Activated T-helper 9 cell treated with anti-CD3 and anti-CD28 coated beads, Interleukin-2, amount 50 U/mL, for 16 hours (primary cell): Measurements from ENCODE around the gene PGLYRP1.
A peak's percentile ranks its signal among the peaks of the same experiment; 100 is the strongest.

Experiments used
- DNase-seq: peaks from one replicate; pipeline ENCODE4 v3.0.0-alpha.2; 2020; ENCODE audit warnings: low read depth

The PGLYRP1 gene

DNA sequence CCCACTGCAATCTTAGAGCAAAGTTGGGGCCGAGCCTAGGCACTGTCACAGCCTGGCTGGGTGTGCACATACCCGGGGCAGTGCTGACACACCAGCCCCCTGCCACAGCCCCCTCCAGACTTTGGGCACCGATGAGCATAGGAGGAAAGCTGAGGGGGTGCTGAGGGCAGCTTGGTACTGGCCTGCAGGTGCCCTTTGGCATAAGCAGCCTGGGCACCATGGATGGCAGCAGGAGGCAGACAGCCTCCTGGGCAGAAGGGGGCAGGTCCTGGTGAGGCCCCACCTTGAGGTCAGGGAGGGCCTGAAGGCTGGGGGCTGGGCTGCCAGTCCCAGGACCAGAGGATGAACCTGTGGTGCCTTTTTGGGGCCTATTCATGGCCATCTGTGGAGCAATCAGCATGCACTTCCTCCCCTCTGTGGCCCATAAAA is 9.8 kb upstream of the PGLYRP1 start:
- DNase-seq: no peak

DNA sequence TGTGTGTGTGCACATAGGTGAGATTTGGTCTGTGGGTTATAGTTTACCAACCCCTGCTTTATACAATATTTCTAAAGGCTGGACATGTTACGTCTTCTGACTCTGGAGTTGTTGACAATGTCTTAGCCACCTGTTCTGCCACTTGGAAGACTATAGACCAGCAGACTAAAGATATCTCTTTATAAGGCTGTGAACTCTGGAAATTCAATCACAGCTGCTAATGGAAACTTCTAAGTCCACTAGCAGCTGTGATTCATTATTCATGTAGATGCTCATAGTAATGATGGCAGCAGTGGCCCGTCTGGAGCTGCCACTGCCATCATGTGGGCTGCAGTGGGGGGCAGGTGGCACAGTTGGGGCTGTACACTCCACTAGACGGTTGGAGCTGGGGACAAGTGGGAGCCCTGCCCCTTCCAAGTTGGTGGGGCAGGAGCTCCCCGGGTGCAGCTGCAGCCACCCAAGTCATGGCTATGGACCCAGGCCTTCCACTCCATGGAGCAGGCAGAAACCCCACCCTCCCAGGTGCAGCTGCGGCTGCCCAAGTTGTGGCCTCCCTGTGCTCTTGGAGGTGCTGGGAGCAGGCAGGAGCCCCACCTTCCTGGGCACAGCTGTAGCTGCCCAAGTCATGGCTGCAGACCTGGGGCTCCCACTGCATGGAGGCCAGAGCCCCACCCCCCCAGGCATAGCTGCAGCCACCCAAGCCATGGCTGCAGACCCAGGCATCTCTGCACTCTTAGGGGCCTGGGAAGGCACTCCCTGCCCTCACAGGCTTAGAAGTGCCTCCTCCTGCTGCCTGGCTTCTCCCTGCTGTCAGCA is 9.1 kb upstream of the PGLYRP1 start:
- DNase-seq: no peak

DNA sequence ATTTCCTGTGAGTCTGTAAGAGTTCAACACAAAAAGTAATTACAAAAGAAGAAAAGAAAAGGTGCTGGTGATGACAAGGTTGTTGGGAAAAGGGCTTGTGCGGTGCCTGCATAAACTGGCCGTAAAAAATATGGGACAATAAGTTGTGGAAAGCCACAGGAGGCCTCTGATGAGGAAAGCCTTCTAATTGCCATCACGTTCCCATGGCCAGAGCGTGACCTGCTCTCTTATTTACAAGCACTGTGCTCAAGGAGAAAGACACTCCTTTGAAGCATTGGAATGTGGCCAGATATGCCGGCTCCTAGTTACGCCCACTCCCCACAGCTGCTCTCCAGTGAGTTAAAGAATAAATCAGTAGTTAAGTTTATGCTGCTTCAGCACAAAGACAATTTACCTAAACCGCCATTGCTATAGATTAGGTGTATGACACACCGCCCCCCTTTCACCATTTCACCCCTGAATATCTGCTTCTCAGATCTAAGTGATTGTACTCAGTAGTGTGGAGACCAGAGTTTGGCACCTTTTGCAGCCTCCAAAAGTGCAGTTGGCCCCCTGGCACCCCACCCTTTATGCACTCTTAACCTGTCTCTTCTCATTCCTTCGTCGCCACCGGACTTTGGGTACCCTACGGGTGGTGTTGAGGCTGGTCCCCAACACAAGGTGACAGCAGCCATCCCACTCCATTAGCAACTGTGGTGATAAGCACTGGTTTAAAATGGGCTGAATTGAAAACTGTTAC is 8.1 kb upstream of the PGLYRP1 start:
- DNase-seq: no peak

DNA sequence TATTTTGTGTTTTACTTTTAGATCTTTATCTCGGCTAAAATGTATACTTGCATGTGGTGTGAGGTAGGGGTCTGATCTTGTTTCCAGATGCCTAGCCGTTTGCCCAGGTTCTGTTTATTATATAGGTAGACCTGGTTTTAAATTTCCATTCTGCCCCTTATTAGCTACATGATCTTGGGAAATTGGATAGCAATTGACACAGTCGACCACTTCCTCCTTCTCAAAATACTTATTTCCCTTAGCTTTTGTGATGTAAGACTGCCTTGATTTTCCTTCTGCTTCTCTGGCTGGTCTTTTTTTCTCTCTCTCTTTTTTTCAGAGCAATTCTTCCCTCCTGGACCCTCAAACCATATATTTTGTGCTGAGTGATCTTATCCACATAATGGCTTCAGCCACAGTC is 3.0 kb upstream of the PGLYRP1 start:
- DNase-seq: no peak

DNA sequence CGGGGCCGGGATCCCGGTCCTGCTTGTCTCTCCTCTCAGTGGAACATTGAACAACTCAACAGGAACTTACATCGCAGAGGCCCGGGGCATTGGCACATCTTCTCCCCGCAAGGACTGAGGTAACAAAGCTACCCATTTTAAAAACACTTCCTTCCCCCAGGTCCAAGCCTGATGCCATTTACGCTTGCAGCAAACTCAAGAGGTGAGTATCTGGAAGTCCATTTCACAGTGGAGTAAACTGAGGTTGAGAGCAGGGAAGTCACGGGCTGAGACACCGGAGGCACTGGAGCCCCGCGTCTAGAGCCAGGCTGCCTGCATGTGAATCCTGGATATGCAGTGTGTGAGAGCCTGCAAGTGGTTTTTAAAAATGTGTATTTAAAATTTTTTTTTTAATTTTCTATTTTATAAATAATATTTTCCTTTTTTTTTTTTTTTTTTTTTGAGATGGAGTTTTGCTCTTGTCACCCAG is 492 bp upstream of the PGLYRP1 start:
- DNase-seq: no peak

DNA sequence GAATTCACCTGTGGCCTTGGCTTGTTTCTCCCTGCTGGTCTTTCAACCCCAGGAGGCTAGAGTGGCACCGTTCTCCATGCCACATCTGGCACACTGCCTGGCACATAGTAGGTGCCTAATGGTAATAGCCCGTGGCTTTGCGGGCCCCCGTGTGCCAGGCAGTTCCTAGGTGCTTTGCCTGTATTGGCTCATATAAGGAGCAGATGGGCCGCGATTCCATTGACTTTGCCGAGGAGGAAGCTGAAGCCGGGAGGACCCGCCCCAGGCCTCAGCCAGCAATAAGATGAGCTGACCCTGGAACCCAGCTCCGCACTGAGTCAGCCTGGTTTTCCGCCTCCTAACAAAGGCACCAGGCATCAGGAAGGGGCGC is 807 bp downstream of the PGLYRP1 start:
- DNase-seq: no peak

DNA sequence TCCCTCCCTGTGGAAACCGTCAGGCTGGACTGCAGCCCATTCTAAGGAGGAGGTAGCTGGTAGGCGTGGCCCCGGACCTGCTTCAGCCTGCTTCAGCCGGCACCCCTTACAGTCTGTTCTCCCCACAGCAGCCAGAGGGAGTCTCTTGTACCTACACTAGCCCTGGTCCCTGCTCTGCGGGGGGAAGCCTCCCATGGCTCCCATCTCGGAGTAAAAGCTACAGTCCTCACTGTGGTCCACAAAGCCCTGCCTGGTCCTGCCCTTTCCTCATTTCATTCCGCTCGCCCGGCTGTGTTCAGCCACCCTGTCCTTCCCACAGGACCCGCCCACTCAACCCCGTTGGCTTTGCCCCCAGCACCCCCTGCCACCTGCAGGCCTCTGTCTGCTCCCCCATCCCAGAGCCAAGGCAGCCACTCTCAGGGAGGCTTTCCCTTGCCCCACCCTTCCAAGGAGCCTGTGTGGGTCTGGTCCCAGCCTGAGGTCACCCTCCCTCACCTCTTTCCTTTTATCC is 1.3 kb downstream of the PGLYRP1 start:
- no peak for DNase-seq

DNA sequence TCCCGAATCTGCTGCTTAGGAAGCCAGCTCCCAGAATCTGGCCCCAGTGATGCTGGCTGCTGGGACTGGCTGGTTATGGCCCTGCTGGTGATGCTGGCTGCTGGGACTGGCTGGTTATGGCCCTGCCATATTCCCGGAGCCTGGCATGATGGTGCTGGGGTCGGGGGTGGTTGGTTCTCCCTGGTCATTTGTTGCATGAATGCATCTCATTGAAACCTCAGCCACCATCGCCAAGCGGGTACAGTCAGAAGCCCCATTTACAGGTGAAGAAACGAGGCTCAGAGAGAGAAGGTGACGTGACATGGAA is 2.1 kb downstream of the PGLYRP1 start:
- no peak for DNase-seq

DNA sequence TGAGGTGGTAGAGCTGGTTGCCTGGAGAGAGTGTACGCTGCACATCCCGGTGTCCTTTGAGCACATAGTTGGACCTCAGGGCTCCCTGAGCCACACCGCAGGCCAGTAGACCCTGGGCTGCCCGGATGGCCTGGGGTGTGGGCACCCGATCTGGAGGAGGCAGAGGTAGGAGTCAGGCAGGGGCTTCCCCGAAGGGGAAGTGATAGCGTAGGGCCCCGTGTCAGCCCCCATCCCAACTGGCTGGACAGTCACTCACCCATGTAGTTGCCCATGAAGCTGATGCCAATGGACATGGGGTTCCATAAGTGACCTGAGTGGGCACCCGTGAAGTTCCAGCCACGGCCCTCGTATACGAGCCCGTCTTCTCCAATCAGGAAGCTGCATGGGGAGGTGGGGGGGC is 3.6 kb downstream of the PGLYRP1 start:
- no peak for DNase-seq

DNA sequence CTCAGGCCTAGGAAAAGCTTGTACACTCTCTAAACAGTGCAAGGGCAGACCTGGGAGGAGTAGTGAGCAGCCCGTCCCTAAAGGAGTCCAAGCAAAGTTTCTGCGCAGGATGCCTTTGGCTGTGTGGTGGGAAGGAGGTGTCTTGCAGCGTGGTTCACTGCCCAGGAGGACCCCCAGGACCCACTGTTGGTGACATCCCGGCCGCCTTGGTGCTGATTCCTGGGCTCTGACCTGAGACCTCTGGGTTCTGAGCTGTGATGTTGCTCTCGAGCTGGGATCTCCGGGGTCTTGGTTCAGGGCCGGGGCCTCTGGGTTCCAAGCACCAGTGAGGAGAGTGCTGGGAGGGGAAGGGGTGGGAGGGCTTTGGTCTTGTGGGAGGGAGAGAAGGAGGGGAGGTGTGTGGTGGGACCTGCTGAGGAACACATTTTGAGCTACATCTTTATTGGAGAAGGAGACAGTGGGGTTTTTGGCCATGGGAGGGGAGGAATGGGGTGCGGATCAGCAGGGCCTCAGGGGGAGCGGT is 4.1 kb downstream of the PGLYRP1 start:
- DNase-seq: no peak

DNA sequence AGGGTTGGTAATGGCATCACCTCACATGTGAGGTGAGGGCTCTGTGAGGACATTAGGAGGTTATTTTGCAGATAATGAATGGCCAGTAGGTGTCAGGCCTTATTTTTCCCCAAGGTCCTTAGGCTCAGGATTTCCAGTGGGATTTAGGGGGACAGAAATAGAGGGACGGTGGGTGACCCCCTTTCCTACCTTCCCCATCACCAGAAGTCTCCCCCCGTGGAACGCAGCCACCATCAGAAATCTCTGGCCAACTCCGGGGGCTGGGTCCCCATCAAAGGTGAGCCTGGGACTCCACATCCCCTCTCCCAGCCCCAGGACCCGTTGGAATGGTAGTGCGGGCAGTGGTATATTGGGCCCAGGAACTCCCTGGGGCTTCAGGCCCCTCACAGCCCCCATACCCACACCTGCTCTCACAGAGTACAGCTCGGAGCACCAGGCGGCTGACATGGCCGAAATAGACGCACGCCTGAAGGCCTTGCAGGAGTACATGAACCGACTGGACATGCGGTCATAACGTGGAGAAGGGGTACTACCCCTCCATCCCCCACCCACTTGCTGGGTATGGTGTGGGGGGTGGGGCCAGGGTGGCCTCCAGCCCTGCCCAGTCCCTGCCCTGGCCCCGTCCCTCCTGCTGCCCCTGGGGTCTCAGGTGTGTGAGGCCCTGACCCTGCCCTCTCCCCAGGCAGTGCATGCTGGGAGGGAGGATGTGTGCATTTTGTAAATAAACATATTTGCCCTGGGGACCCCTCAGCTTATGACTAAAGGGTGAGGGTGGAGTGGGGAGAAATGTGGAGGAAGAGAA is 4.8 kb downstream of the PGLYRP1 start:
- no peak for DNase-seq

DNA sequence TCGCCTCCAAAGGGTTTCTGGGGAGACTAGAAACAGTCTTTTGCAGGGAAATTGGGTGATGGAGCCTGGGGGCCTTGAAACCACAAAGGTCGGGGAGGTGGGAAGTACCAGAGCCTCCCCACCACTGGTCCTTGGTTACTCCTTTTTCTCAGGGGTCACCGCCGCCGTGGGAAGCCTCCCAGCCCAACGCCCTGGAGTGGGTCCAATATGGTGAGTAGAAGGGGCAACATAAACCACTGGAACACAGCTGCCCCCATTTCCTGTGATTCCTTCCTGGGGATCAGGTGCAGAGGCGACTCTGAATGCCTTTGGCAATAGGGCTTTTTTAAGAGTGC is 5.8 kb downstream of the PGLYRP1 start:
- no peak for DNase-seq

DNA sequence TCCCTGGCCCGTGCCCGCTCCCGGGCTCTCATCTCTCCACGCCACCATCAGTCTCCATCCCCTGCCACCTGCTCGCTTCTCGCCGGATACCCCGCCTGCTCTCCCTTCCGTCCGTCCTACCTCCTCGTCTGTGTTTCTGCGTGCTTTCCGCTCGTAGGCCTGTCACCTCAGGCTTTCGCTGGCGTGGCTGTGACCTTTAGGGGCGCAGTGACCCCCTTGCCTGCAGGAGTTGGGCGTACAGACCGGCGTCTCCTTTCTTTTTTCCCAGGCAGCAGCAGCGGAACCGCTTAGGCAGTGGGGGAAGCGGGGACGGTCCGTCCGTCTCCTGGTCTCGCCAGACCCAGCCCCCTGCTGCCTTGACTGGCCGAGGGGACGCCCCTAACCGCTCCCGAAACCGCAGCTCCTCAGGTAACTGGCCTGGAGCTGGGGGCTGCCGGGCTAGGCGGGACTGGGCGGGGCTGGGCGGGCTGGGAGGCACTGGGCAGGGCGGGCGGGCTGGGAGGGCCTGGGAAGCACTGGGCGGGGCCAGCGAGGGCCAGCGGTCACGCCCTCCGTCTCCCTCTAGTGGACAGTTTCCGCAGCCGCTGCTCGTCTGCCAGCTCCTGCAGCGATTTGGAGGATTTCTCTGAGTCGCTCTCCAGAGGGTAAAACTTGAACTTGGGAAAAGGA is 6.3 kb downstream of the PGLYRP1 start:
- peak; percentile 78 for DNase-seq

DNA sequence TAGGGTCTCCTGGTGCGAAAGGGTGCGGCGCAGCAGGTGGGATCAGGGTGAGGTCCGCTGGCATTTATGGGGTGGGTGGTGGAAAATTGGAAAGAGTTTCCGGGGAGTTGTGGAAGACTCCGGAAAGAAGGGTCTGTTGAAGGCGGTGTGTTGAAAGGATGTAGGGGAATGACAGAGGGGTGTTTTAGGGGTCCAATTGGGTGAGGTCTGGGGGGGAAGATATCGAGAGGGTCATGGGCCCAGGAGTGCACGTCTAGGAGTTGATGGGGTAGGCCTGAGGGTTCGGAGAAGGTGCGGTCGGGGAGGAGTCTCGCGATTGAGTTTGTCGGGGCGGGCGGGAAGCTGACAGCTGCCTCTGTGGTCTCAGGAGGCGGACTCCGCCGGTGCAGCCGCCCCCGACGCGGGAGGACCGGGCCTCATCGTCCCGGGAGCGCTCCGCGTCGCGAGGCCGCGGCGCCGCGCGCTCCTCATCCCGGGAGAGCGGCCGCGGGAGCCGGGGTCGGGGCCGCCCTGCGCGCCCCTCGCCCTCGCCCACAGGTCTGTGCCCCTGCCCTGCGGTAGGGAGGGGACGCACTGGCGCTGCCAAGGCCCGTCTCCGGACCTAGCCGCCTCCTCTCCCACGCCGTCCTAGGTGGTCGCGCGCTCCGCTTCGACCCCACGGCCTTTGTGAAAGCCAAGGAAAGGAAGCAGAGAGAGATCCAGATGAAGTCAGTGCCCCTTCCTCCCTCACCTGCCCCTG is 7.0 kb downstream of the PGLYRP1 start:
- DNase-seq: no peak

DNA sequence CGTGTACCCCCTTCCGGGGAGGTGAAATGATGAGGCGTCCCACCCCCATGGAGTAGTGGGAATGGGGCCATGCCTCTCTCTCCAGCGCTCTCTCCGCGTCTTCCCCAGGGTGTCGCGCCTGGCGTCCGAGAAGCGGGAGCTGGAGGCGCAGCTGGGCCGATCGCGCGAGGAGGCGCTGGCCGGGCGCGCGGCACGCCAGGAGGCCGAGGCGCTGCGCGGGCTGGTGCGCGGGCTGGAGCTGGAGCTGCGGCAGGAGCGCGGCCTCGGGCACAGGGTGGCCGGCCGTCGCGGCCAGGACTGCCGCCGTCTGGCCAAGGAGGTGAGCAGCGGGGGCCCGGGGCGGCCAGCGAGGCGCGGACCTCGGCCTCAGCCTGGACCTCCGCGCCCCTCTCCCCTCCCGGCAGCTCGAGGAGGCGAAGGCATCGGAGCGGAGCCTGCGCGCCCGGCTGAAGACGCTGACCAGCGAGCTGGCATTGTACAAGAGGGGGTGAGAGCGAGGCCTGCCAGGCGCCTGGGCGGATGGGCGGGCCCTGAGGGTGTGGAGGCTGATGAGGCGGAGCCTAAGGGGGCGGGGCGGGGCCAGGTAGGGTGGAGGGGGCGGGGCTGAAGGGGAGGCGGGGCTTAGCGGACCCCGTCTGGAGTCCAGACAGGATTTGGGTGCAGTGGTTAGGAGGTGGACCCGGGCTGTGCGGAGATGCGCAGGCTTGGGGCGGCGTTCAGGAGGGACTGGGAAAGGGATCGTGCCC is 7.7 kb downstream of the PGLYRP1 start:
- peak; percentile 57 for DNase-seq

DNA sequence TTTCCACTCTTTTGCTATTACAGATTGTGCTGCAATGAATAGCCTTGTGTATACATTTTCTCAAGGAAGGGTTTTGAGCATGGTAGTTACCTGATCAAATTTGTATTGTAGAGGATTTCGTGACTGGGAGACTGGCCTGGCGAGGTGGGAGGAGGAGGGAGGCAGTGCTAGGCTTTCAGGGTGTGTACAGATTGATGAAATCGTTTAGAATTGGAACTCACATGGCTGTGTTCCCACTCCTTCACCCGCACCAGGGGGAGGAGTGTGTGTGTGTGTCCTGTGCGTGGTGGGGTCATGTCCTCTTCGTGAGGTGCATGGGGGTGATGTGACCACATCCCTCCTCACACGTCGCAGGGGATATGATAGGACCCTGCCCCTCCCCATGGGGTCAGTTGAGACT is 8.3 kb downstream of the PGLYRP1 start:
- no peak for DNase-seq

DNA sequence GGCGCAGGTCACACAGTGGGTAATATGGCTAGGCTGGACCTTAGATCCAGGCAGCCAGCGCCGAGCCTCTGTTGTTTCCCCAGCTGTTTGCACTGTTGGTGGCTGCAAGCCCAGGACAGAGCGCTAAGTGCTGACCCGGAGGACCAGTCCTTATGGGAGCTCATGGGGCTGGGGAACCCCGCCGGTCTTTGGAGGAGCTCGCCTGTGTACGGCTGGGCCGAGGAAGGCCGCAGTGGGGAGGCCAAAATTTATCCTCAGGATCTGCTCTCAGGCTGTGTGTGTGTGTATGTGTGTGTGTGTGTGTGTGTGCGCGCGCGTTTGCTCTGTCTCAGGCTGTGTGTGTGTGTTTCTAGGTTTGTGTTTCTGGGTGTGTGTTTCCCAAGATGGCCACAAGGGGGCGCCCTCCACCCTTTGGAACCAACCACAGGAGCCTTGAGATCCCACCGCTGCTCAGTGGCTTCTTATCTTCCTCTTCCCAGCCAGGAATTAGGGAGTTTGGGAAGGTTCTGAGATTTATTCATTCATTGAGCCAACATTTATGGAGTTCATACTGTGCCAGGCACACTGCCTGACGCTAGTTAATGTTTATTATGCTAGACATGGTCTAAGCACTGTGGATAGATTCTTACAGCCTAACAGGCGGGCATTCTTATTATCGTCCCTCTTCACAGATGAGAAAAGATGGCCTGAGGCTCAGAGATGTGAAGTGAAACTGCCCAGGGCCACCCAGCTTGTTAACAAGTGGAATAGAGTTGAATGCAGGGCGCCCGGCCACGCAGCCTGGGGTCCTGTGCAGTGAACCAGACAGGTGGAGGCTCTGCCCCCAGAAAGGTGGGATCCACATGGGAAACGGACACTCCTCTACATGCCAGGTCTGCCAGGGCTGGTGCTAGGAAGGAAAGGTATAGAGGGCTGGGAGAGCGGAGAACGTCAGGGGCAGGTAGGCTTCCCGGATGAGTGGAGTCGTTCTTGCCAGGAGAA is 13.0 kb downstream of the PGLYRP1 start:
- DNase-seq: peak; percentile 60

DNA sequence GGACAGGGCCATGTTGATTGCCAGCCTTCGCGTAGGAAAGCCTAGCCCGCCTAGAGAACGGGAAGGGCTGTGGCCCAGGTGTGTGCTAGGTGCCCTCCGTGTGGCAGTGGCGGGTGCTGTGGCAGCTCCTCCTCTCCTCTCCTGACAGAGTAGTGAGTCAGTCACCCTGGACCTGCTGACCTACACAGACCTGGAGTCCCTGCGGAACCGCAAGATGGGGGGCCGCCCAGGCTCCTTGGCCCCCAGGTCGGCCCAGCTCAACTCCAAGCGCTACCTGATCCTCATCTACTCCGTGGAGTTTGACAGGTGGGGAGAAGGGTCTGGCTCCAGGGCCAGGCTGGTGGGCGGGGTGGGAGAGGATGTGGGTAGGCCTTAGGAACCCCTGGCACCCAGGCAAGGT is 16.4 kb downstream of the PGLYRP1 start:
- no peak for DNase-seq

DNA sequence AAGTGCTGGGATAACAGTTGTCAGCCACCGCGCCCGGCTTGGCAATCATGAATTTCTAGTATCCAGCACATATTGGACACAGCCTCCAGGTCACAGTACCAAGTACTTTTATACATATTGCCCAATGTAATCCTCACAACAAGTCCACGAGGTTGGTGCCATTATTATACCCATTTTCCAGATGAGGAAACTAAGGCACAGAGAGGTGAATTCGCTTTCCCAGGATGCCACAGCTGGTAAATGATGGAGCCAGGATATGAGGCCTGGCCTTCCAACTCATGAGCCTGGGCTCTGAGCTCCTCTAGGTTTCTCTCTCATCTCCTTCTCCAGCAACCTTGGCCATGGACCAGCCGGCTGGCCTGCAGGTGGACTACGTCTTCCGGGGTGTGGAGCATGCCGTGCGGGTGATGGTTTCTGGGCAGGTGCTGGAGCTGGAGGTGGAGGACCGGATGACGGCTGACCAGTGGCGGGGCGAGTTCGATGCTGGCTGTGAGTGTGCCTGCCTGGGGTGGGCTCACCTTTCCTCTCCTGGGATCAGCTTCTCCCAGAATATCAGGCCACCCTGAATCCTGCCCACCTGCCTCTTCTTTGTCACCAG is 20.1 kb downstream of the PGLYRP1 start:
- DNase-seq: no peak
